Embryonic facial prominence (tissue), 1 donor: Measurements from ENCODE around the gene NPFF.
"Not testable (repeated sequence)": the region's sequence is repeated elsewhere in the genome, so short reads cannot be mapped to it uniquely, and the experiment has no call there.

ENCODE experiments used
- DNase-seq: peaks from one replicate; pipeline ENCODE4 v3.0.0-alpha.2; 2016; ENCODE audit errors: extremely low spot score

NPFF gene

GRCh38 chr12:53496752-53497032 lies 10.6 kb downstream of the NPFF start:
- no peak for DNase-seq

- no peak for DNase-seq
Measured at GRCh38 chr12:53495903-53496751, 11.2 kb downstream of the NPFF start.

- DNase-seq: no peak
Measured at GRCh38 chr12:53493610-53494391, 13.5 kb downstream of the NPFF start.

GRCh38 chr12:53492830-53493609 lies 14.3 kb downstream of the NPFF start:
- DNase-seq: peak; percentile 91

- no peak for DNase-seq
Measured at GRCh38 chr12:53492188-53492587, 15.1 kb downstream of the NPFF start.

GRCh38 chr12:53489242-53489864 lies 17.9 kb downstream of the NPFF start:
- no peak for DNase-seq

- DNase-seq: no peak
Measured at GRCh38 chr12:53486736-53487487, 20.4 kb downstream of the NPFF start.

- no peak for DNase-seq
Measured at GRCh38 chr12:53485955-53486735, 21.1 kb downstream of the NPFF start.

- DNase-seq: no peak
Measured at GRCh38 chr12:53484686-53485575, 22.4 kb downstream of the NPFF start.

- DNase-seq: no peak
Measured at GRCh38 chr12:53483979-53484377, 23.3 kb downstream of the NPFF start.

GRCh38 chr12:53483225-53483978 lies 23.9 kb downstream of the NPFF start:
- no peak for DNase-seq

- DNase-seq: no peak
Measured at GRCh38 chr12:53482626-53483168, 24.6 kb downstream of the NPFF start.

- DNase-seq: no peak
Measured at GRCh38 chr12:53481939-53482586, 25.2 kb downstream of the NPFF start.

- not testable (repeated sequence) for DNase-seq
Measured at GRCh38 chr12:53481458-53481857, 25.8 kb downstream of the NPFF start.

GRCh38 chr12:53480491-53481442 lies 26.5 kb downstream of the NPFF start:
- no peak for DNase-seq

GRCh38 chr12:53479331-53479730 lies 28.0 kb downstream of the NPFF start:
- DNase-seq: no peak

- DNase-seq: no peak
Measured at GRCh38 chr12:53478865-53479264, 28.4 kb downstream of the NPFF start.
